Keratinocyte (primary cell): ENCODE data around the gene TAPBP. TPM values are rescaled to one million over a fixed set of nuclear protein-coding genes. Genes with fewer than 3 reads are reported as not detected.
"Not testable (repeated sequence)": the region's sequence is repeated elsewhere in the genome, so short reads cannot be mapped to it uniquely, and the experiment has no call there.

Source experiments
- DNase-seq: peaks from one replicate; pipeline ENCODE4 v3.0.0-alpha.2; 2011; ENCODE audit warnings: low read depth, missing footprints, low spot score
- FAIRE-seq: peaks from 2 replicates; lab custom pipeline; 2011; peaks lifted over from hg19 to GRCh38; lab: Jason Lieb, UNC
- H2AFZ ChIP-seq: 2 replicates; pipeline ENCODE4 v1.6.0; 2012; ENCODE audit warnings: low read length, control low read depth, inconsistent platforms; ENCODE audit not compliant: control insufficient read depth
- H3K27ac ChIP-seq: 2 replicates; pipeline ENCODE4 v1.5.1; 2011; ENCODE audit warnings: low read length; ENCODE audit not compliant: control insufficient read depth, insufficient read depth
- H3K27me3 ChIP-seq: 3 replicates; pipeline ENCODE4 v1.6.0; 2011; ENCODE audit warnings: low read length; ENCODE audit not compliant: control insufficient read depth, insufficient read depth; ENCODE audit errors: extremely low read depth
- H3K36me3 ChIP-seq, 2 experiments: 2 replicates in 1 of 2; 3 replicates in 1 of 2; pipeline ENCODE4 v1.5.1; 2011; ENCODE audit warnings: low read length in 2 of 2, mild to moderate bottlenecking in 1 of 2; ENCODE audit not compliant: control insufficient read depth in 2 of 2, insufficient read depth in 2 of 2; ENCODE audit errors: extremely low read depth in 1 of 2
- H3K4me1 ChIP-seq: 3 replicates; pipeline ENCODE4 v1.5.1; 2011; ENCODE audit warnings: low read length; ENCODE audit not compliant: control insufficient read depth, insufficient read depth; ENCODE audit errors: extremely low read depth
- H3K4me2 ChIP-seq: 3 replicates; pipeline ENCODE4 v1.6.0; 2011; ENCODE audit warnings: low read depth, low read length; ENCODE audit not compliant: control insufficient read depth, insufficient read depth; ENCODE audit errors: extremely low read depth
- H3K4me3 ChIP-seq, 3 experiments: fragments of 200-600 bp in 1 of 3; sonication (generic) in 1 of 3; 2 replicates in 2 of 3; 3 replicates in 1 of 3; pipeline ENCODE4 v1.5.1; 2011 to 2016; ENCODE audit warnings: low read length in 3 of 3, mild to moderate bottlenecking in 3 of 3, control low read depth in 2 of 3, inconsistent platforms in 1 of 3, low read depth in 1 of 3, mixed read lengths in 1 of 3, mixed run types in 1 of 3, moderate library complexity in 1 of 3; ENCODE audit not compliant: control insufficient read depth in 2 of 3, insufficient read depth in 2 of 3; ENCODE audit errors: extremely low read depth in 1 of 3
- H3K79me2 ChIP-seq: 2 replicates; pipeline ENCODE4 v1.6.0; 2012; ENCODE audit warnings: low read length; ENCODE audit not compliant: control insufficient read depth, insufficient read depth
- H3K9ac ChIP-seq: 3 replicates; pipeline ENCODE4 v1.6.0; 2011; ENCODE audit warnings: low read length; ENCODE audit not compliant: control insufficient read depth, insufficient read depth; ENCODE audit errors: extremely low read depth
- H3K9me1 ChIP-seq: 3 replicates; pipeline ENCODE4 v1.6.0; 2011; ENCODE audit warnings: low read length; ENCODE audit not compliant: control insufficient read depth, insufficient read depth; ENCODE audit errors: extremely low read depth
- H3K9me3 ChIP-seq: 2 replicates; pipeline ENCODE4 v1.5.1; 2012; ENCODE audit warnings: low read depth, low read length; ENCODE audit not compliant: control insufficient read depth
- H4K20me1 ChIP-seq: 3 replicates; pipeline ENCODE4 v1.6.0; 2011; ENCODE audit warnings: low read length; ENCODE audit not compliant: control insufficient read depth, insufficient read depth; ENCODE audit errors: extremely low read depth
- EZH2 ChIP-seq: IDR thresholded peaks from one replicate; pipeline ENCODE4 v1.6.1; 2012; ENCODE audit warnings: inconsistent platforms, mild to moderate bottlenecking, low read length, moderate library complexity
- dilution Hi-C: fragments of 300-500 bp; cut with MboI; formaldehyde crosslinking; loops from one replicate; pipeline ENCODE4 v1.7.0; 2020; ENCODE audit warnings: low sequenced_read_pairs; ENCODE audit not compliant: extremely low pct_ligation_motif_present
- polyA plus RNA-seq, 5 experiments: library from polyadenylated mRNA; depleted of rRNA in 3 of 5; stranded (reverse) in 3 of 5; stranded (forward) in 1 of 5; unstranded in 1 of 5; fragments of >200 nt; gene quantifications; 1 replicate in 1 of 5; 2 replicates in 3 of 5; 3 replicates in 1 of 5; pipeline versions ENCODE4 v1.2.1 to v1.2.3, GENCODE V29; 2011 to 2012; ENCODE audit warnings: missing spikeins in 2 of 5, low read depth in 1 of 5, low replicate concordance in 1 of 5
- TF ChIP-seq, protein P1 (sequence below), 3 experiments: IDR thresholded peaks in 1 of 3; conservative IDR thresholded peaks in 1 of 3; optimal IDR thresholded peaks in 1 of 3; 2 replicates in 2 of 3; 3 replicates in 1 of 3; pipeline versions ENCODE3 to v1.5.1; 2011; ENCODE audit warnings: low read length in 3 of 3, mild to moderate bottlenecking in 3 of 3, moderate library complexity in 2 of 3, control low read depth in 1 of 3, inconsistent platforms in 1 of 3; ENCODE audit not compliant: insufficient read depth in 2 of 3; ENCODE audit errors: extremely low read depth in 1 of 3

Gene TAPBP
- polyA plus RNA-seq, 1 donor (not counting 4 experiments of a cell fraction or from before 2014, with no cell fraction given), result 22.2 TPM

DNA sequence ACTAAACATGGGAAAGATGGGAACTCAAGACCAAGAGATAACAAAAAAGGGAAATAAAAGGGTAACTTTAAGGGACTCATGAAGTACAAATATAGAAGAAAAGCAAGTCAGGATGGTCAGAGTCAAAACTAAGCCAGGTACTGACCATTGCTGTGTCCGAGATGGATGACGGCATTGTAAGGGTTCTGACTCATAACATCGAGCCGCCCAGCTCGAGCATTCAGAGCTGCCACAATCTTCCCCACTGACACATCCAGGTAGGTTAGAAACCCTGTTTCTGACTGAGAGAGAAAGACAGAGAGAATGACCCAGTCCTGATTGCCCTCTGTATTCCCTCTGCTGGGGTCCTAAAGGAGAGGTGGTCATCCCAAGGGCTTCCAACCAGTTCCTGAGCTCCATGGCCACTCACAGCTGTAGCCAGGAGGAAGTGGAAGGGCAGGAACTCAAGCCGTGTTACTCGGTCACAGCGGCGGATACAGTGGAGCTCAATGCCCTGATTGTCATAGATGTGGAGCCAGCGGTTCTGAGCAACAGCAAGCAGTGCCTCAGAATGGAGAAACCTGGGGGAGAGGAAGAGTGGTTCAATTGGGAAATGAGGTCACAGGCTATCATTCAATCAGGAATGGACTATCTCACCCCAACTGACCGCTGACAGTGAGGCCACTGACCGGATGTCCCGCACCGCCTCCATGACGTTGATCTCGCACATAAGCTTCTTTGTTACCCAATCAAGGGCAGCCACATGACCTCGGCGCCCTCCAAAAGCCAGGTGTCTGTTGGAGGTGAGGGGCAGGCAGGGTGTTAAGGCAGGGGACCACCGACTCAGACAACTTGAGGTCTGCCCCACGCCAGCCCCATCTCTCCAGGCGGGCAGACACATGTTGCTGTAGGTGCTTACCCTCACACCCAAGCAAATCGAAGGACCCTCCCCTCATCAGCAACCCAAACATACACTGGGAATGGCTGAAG, 26.6 kb downstream of the TAPBP start:
- Histone ChIP-seq H3K27ac (no peak overlapping the region), H2AFZ (no peak overlapping the region), H3K4me1 (peaks cover 20% of the 10 kb centered on the region), H3K36me3 (peaks cover 32 to 51% of the 10 kb centered on the region in 2 experiments), H3K4me3 (no peak overlapping the region), H3K27me3 (no peaks in the 10 kb centered on the region), H4K20me1 (no peaks in the 10 kb centered on the region), H3K79me2 (peaks cover 48% of the 10 kb centered on the region), H3K4me2 (peak overlapping the region; percentile 99), H3K9me3 (no peaks in the 10 kb centered on the region), H3K9me1 (no peaks in the 10 kb centered on the region), H3K9ac (no peak overlapping the region)
- FAIRE-seq, result no peak
- DNase-seq, result no peak
- dilution Hi-C loops, result no loop called here
- TF ChIP-seq, protein P1, sequence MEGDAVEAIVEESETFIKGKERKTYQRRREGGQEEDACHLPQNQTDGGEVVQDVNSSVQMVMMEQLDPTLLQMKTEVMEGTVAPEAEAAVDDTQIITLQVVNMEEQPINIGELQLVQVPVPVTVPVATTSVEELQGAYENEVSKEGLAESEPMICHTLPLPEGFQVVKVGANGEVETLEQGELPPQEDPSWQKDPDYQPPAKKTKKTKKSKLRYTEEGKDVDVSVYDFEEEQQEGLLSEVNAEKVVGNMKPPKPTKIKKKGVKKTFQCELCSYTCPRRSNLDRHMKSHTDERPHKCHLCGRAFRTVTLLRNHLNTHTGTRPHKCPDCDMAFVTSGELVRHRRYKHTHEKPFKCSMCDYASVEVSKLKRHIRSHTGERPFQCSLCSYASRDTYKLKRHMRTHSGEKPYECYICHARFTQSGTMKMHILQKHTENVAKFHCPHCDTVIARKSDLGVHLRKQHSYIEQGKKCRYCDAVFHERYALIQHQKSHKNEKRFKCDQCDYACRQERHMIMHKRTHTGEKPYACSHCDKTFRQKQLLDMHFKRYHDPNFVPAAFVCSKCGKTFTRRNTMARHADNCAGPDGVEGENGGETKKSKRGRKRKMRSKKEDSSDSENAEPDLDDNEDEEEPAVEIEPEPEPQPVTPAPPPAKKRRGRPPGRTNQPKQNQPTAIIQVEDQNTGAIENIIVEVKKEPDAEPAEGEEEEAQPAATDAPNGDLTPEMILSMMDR (optimal IDR thresholded peaks at IDR 0.05 in 1 of 3, IDR thresholded peaks at IDR 0.05 in 1 of 3, conservative IDR thresholded peaks at IDR 0.05 in 1 of 3; ENCODE audit: extremely low read depth in 1 of 3, insufficient read depth in 2 of 3, low read length in 3 of 3), result no peak
- TF ChIP-seq EZH2, result no peak

DNA sequence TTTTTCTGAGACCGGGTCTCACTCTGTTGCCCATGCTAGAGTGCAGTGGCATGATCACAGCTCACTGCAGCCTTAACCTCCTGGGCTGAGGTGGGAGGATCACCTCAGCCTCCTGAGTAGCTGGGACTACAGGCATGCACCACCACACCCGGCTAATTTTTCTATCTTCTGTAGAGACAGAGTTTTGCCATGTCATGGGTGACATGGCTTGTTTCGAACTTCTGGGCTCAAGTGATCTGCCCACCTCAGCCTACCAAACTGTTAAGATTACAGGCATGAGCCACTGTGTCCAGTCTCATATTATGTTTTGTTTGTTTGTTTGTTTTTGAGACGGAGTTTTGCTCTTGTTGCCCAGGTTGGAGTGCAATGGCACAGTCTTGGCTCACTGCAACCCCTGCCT, 28.7 kb downstream of the TAPBP start:
- dilution Hi-C loops, H3K27me3 ChIP-seq, H2AFZ ChIP-seq, H3K9me3 ChIP-seq, H3K4me3 ChIP-seq, FAIRE-seq, H3K27ac ChIP-seq, H4K20me1 ChIP-seq, H3K9me1 ChIP-seq, H3K9ac ChIP-seq, H3K4me2 ChIP-seq, DNase-seq: not testable (repeated sequence)
- peaks cover 34% of the 10 kb centered on the region for H3K79me2 ChIP-seq
- peaks cover 36 to 42% of the 10 kb centered on the region in 2 experiments for H3K36me3 ChIP-seq
- peaks cover 11% of the 10 kb centered on the region for H3K4me1 ChIP-seq
